ENCODE measurements around the gene ABCD3.

GRCh38 chr1:94416901-94417727 is 1.1 kb upstream of the ABCD3 start:
- TF ChIP-seq EP300 (IDR thresholded peaks at IDR 0.05; ENCODE audit: borderline replicate concordance in 1 of 2, low read depth in 1 of 2, low read length in 1 of 2) (no peak), SMC3 (IDR thresholded peaks at IDR 0.05; ENCODE audit: low read depth, low read length) (no peak), CTCF (IDR thresholded peaks at IDR 0.05) (no peak), GATA2 (CRISPR knock-in tag; IDR thresholded peaks at IDR 0.05) (no peak), EZH2phosphoT487 (IDR thresholded peaks at IDR 0.05; ENCODE audit: borderline replicate concordance, low read depth) (no peak), ELF1 (IDR thresholded peaks at IDR 0.05) (no peak), RCOR1 (IDR thresholded peaks at IDR 0.05; ENCODE audit: low read length) (no peak), ZBTB33 (IDR thresholded peaks at IDR 0.05; ENCODE audit: borderline replicate concordance, low read depth) (no peak), MAX (IDR thresholded peaks at IDR 0.05; ENCODE audit: low read depth) (no peak)
